ENCODE data around the gene ETS1. TPM values are rescaled to one million over a fixed set of nuclear protein-coding genes. Genes with fewer than 3 reads are reported as not detected.

The ETS1 gene
- total RNA-seq, 2 experiments from 2014 or later = 579 to 590 TPM

GRCh38 chr11:128479144-128479543, 108.2 kb downstream of the ETS1 start:
- no peak for TF ChIP-seq CTCF (IDR thresholded peaks at IDR 0.05)
- no peaks in the 10 kb centered on the region for H3K27me3 ChIP-seq (ENCODE audit: control insufficient read depth in 1 of 2, insufficient read depth in 2 of 2, low read length in 2 of 2)
- H3K36me3 Mint-ChIP-seq (ENCODE audit: low read depth) = peaks cover 100% of the 10 kb centered on the region
- H3K27ac Mint-ChIP-seq = peak overlapping the region; percentile 99
- no peaks in the 10 kb centered on the region for H3K9me3 ChIP-seq (ENCODE audit: control insufficient read depth in 1 of 2, insufficient read depth in 1 of 2, low read length in 2 of 2)
- peaks cover 99% of the 10 kb centered on the region for H3K4me1 Mint-ChIP-seq (ENCODE audit: low read depth)
- intact Hi-C loops (cut with DNase I, micrococcal nuclease) = loop anchor here in 1 of 2 experiments (10.0 kb wide), 2 partner anchors 246 to 444 kb away; no protein-coding TSS in a partner anchor
- H3K9me3 Mint-ChIP-seq = no peaks in the 10 kb centered on the region
- H3K27ac ChIP-seq (ENCODE audit: low read depth in 1 of 2, low read length in 2 of 2) = peak overlapping the region; percentile 92 to 94
- no peak for ATAC-seq (ENCODE audit: poor library complexity)
- H3K4me3 Mint-ChIP-seq = peak overlapping the region; percentile 79
- peaks cover 94% of the 10 kb centered on the region for H3K36me3 ChIP-seq (ENCODE audit: insufficient read depth, low read length)
- DNase-seq = no peak
- no peaks in the 10 kb centered on the region for H3K27me3 Mint-ChIP-seq
- ChIA-PET CTCF (interaction anchor here (0.8 to 1.6 kb wide), 7 partner anchors 11 to 189 kb away, joined by 3 to 11 read pairs (median 3); no protein-coding TSS in a partner anchor), POLR2A (interaction anchor here (0.8 to 17.8 kb wide), 11 partner anchors 8 to 189 kb away, joined by 3 to 611 read pairs (median 6); no protein-coding TSS in a partner anchor)
- peak overlapping the region; percentile 30 for H3K4me3 ChIP-seq (ENCODE audit: low read length)
- peaks cover 94% of the 10 kb centered on the region for H3K4me1 ChIP-seq (ENCODE audit: insufficient read depth, low read length)

GRCh38 chr11:128478305-128478704, 109.1 kb downstream of the ETS1 start:
- POLR2A ChIA-PET = interaction anchor here (1.4 to 17.8 kb wide), 8 partner anchors 9 to 188 kb away, joined by 4 to 611 read pairs (median 11); no protein-coding TSS in a partner anchor
- intact Hi-C loops (cut with DNase I, micrococcal nuclease) = loop anchor here in 1 of 2 experiments (10.0 kb wide), 2 partner anchors 246 to 444 kb away; no protein-coding TSS in a partner anchor
- Histone ChIP-seq H3K27ac (ENCODE audit: low read depth in 1 of 2, low read length in 2 of 2) (peak overlapping the region; percentile 92 to 94), H3K4me3 (ENCODE audit: low read length) (peak overlapping the region; percentile 30), H3K4me1 (ENCODE audit: insufficient read depth, low read length) (peaks cover 94% of the 10 kb centered on the region), H3K36me3 (ENCODE audit: insufficient read depth, low read length) (peaks cover 94% of the 10 kb centered on the region), H3K27me3 (ENCODE audit: control insufficient read depth in 1 of 2, insufficient read depth in 2 of 2, low read length in 2 of 2) (no peaks in the 10 kb centered on the region), H3K9me3 (ENCODE audit: control insufficient read depth in 1 of 2, insufficient read depth in 1 of 2, low read length in 2 of 2) (no peaks in the 10 kb centered on the region)
- no peak for TF ChIP-seq CTCF (IDR thresholded peaks at IDR 0.05)
- H3K36me3 Mint-ChIP-seq (ENCODE audit: low read depth) = peaks cover 100% of the 10 kb centered on the region
- ATAC-seq (ENCODE audit: poor library complexity) (no peak), DNase-seq (no peak)
- CTCF ChIA-PET = interaction anchor here (1.2 to 1.6 kb wide), 4 partner anchors 12 to 188 kb away, joined by 3 to 11 read pairs (median 6); no protein-coding TSS in a partner anchor
- H3K27ac Mint-ChIP-seq = peak overlapping the region; percentile 99
- H3K9me3 Mint-ChIP-seq = no peaks in the 10 kb centered on the region
- H3K4me3 Mint-ChIP-seq = peak overlapping the region; percentile 79
- H3K27me3 Mint-ChIP-seq = no peaks in the 10 kb centered on the region
- H3K4me1 Mint-ChIP-seq (ENCODE audit: low read depth) = peaks cover 99% of the 10 kb centered on the region

GRCh38 chr11:128477811-128478210, 109.5 kb downstream of the ETS1 start:
- Histone ChIP-seq H3K9me3 (ENCODE audit: control insufficient read depth in 1 of 2, insufficient read depth in 1 of 2, low read length in 2 of 2) (no peaks in the 10 kb centered on the region), H3K27ac (ENCODE audit: low read depth in 1 of 2, low read length in 2 of 2) (peak overlapping the region; percentile 92 to 94), H3K27me3 (ENCODE audit: control insufficient read depth in 1 of 2, insufficient read depth in 2 of 2, low read length in 2 of 2) (no peaks in the 10 kb centered on the region), H3K4me3 (ENCODE audit: low read length) (peak overlapping the region; percentile 28), H3K36me3 (ENCODE audit: insufficient read depth, low read length) (peaks cover 94% of the 10 kb centered on the region), H3K4me1 (ENCODE audit: insufficient read depth, low read length) (peaks cover 94% of the 10 kb centered on the region)
- Mint-ChIP-seq H3K27me3 (no peaks in the 10 kb centered on the region), H3K36me3 (ENCODE audit: low read depth) (peaks cover 100% of the 10 kb centered on the region), H3K27ac (peak overlapping the region; percentile 99), H3K9me3 (no peaks in the 10 kb centered on the region), H3K4me1 (ENCODE audit: low read depth) (peaks cover 99% of the 10 kb centered on the region), H3K4me3 (peak overlapping the region; percentile 77)
- intact Hi-C loops (cut with DNase I, micrococcal nuclease) = loop anchor here in 1 of 2 experiments (2.0 to 10.0 kb wide), 5 partner anchors 13 to 443 kb away; no protein-coding TSS in a partner anchor
- DNase-seq = no peak
- ChIA-PET POLR2A (interaction anchor here (1.6 to 23.3 kb wide), 15 partner anchors 9 to 216 kb away, joined by 4 to 611 read pairs (median 121); partner anchors contain the start of gene FLI1), CTCF (interaction anchor here (1.2 kb wide), 1 partner anchor 23 kb away, joined by 3 read pairs; no protein-coding TSS in a partner anchor)
- TF ChIP-seq CTCF (IDR thresholded peaks at IDR 0.05) = no peak
- no peak for ATAC-seq (ENCODE audit: poor library complexity)
